ENCODE results near the gene KCNJ18.
"Not testable (repeated sequence)": the region's sequence is repeated elsewhere in the genome, so short reads cannot be mapped to it uniquely, and the experiment has no call there.

The KCNJ18 gene

DNA sequence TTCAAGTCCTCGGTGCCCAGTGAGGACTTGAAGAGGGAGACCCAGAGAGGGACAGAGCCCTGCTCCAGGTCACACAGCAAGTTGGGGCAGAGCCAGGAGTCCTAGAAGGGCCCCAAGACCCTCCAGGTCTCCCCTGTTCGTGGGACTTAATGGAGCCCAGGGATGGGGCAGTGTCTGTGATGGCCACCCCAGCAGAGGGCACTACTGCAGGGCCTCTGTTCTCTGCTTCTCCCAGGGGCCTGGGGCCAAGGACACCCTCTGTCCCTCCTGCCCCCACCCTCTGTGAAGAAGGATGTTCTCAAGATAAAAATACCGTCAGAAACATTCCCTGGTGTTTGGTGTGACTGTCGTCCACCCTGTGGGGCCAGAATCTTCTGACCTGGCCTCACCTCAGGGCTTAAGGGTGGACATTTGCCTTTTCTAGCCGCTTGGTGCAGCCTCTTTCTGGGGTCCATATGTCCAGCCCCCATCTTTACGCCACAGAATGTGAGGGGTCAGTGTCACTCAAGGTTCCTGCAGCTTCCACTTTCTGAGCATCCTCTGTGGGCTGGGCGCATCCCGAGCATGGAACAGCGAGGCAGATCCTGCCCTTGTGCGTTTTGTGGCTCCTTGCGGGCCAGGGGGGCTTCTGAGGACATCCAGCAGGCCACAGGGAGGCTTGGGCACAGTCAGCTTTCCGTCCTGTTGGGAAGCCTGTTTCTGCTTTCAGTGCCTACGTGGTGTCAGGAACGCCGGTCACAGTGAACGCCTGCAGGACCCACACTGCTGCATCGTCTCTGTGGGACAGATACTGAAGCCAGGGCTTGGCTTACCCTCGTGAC lies at the start of gene KCNJ18:
TSS of gene KCNJ18 (plus strand) at position 641 of the 821 bp plus-strand sequence. CDS start 10,264 bp downstream, outside the sequence.
- DNase-seq (ENCODE audit: low read depth in 2 of 2) = not testable (repeated sequence)

DNA sequence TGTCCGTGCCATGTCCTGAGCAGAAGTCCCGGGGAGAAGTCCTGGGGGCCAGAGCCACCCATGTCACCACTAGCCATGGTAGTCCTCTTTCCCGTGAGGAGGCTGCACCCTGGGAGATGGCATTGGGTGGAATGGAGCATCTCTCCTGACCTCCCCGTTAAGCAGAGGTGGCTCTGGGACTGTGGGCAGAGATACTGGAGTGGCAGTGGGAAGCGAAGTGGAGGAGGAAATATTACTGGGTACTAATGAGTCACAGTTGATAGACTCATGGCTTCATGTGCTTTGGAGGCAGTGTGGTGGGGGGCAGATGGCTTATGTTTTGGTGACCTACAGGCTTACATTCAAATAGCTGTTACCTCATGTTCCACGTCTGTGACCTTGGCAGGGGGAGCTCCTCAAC lies 44.2 kb upstream of the KCNJ18 start:
- DNase-seq (ENCODE audit: low read depth in 2 of 2) = not testable (repeated sequence)

- DNase-seq (ENCODE audit: low read depth in 2 of 2) = not testable (repeated sequence)
Measured at GRCh38 chr17:21650043-21650442, 42.3 kb upstream of the KCNJ18 start.

GRCh38 chr17:21652049-21652448 lies 40.3 kb upstream of the KCNJ18 start:
- not testable (repeated sequence) for DNase-seq (ENCODE audit: low read depth in 2 of 2)

GRCh38 chr17:21653211-21653610 lies 39.1 kb upstream of the KCNJ18 start:
- not testable (repeated sequence) for DNase-seq (ENCODE audit: low read depth in 2 of 2)

DNA sequence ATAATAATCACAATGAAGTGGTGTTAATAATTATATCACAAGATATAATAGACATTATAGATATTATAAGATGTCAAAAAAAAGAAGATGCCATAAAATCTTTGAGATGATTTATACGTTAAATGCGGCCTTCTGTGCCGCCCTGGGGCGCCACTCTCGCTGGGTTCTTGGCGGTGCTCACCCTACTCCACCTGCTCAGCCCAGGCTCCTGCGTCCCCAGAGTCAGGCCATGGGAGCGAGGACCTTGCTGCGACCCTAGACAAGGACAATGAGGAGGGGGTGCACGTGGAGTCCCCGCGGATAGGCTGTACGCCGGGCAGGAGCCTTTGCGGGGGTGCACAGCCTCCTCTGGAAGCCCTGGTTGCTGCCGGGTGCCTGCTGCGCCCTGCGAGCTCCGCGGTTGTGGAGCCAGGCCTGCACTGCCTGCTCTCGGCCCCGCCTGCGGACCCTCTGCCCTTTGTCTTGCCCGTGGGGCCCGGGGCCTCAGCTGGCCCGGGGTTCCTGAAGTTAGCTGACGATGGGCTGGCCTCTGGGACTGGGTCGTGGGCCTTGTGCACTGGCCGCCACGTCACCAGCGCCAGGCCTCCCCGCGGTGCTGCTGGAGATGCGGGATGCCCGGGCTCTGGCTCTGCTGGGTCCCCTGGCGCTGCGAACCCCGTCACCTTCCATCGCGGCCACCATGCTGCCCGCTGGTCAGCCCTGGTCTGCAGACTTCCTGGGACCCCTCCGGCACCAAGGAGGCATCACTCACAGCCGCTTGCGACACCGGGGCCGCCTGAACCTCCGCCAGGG lies 35.6 kb upstream of the KCNJ18 start:
- DNase-seq (ENCODE audit: low read depth in 2 of 2) = not testable (repeated sequence)

GRCh38 chr17:21659635-21660034 lies 32.7 kb upstream of the KCNJ18 start:
- DNase-seq (ENCODE audit: low read depth in 2 of 2) = not testable (repeated sequence)

DNA sequence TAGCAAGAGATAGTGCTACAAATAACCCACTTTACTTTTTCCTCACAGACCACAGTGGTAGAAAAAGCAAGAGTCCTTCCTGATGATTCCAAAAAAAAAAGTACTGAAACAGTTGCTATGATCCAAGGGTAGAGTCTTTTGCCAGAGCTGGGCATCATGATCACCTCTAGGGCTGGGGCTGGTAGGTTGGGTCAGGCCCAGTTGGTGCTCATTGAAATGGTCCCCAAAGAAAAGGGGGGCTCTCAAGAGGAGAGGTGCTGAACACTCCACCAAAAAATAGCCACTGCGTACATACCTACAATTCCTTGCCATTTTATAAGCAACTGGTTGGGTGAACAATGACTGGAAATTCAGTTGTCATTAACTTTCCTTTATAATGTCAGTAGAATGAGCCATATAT lies 30.9 kb upstream of the KCNJ18 start:
- DNase-seq (ENCODE audit: low read depth in 2 of 2) = not testable (repeated sequence)

GRCh38 chr17:21663166-21663565 lies 29.2 kb upstream of the KCNJ18 start:
- DNase-seq (ENCODE audit: low read depth in 2 of 2) = not testable (repeated sequence)

- DNase-seq (ENCODE audit: low read depth in 2 of 2) = not testable (repeated sequence)
Measured at GRCh38 chr17:21663614-21664474, 28.5 kb upstream of the KCNJ18 start.

DNA sequence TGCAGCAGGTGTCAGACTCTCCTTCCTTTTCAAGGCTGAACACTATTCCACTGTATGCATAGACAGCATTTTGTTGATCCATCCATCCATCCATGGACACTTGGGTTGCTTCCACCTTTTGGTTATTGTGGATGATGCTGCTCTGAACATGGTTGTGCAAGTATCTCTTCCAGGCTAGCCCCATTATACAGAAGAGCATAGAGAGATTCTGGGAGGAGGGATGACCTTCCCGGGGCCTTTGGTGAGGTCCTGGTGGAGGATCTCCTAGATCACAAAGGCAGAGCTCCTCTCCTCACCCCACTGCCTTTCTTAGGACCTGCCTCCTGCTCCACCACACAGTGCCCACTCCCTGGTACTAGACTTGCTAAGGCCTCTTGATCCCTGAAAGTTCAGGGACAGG lies 27.2 kb upstream of the KCNJ18 start:
- not testable (repeated sequence) for DNase-seq (ENCODE audit: low read depth in 2 of 2)

- DNase-seq (ENCODE audit: low read depth in 2 of 2) = not testable (repeated sequence)
Measured at GRCh38 chr17:21665935-21666493, 26.3 kb upstream of the KCNJ18 start.

DNA sequence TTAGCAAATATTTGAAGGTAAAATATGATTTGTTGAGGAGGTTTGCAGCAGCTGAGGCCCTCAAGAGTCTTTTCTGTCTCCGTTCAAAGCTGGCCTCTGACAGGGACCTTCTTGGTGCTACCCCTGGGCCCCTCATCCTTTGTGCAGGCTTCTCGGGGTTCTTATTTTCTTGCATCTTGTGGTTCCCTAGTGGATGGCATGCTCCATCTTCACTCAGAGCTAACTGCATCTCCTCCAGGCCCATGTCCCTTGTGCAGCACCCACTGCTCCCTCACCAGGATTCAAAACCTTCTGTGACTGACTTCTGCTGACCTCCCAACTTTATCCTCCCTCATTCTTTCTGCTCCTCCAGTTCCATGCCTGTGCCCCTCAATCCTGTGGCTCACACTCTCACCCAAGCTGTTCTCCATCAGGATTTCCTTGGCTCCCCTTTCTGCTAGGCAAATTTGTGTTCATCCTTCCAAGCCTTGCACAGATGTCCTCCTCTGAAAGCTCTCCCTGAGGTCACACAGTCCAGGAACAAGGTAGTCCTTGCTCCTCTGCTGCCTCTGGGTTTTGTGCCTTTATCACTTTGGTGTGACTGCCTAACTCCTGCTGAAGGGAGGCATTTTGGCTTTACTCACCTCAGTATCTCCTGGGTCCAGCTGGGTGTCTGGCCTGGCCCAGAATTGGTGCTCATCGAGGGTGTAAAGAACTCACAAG lies 25.5 kb upstream of the KCNJ18 start:
- not testable (repeated sequence) for DNase-seq (ENCODE audit: low read depth in 2 of 2)

- not testable (repeated sequence) for DNase-seq (ENCODE audit: low read depth in 2 of 2)
Measured at GRCh38 chr17:21667413-21668117, 24.8 kb upstream of the KCNJ18 start.

- DNase-seq (ENCODE audit: low read depth in 2 of 2) = not testable (repeated sequence)
Measured at GRCh38 chr17:21668118-21668488, 24.2 kb upstream of the KCNJ18 start.

DNA sequence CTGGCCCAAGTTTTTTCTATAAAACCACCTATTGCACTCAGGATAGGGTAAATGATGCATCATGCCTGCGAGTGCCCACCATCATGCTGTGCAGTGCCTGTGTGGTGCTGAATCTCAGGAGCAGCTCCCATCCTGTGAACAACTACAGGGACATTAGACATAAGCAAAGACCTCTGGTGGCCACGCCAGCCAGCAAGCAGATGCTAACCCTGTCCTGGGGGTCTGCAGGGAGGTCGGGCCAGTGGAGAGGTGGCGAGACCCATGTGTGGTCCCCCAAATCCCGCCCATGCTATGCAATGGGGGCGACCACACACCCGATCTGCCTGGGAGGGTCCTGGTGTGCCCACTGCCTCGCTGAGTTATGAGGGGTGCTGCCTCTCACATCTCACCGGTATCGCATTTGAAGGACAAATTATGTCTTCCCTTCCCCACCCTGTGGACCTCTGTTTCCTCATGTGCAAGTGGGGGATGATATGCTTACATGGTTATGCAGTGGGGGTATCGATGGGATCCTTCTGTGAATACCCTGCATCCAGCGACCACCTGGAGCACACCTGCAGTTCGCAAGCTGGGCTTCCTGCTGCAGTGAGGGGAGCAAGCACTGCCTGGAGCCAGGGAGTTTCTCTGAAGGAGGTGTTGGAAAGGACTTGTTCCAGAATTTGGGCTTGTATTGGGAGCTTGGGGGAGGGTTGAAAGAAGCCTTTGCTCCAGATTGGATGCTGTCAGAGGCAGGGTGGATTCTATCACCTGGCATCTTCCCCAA lies 23.4 kb upstream of the KCNJ18 start:
- DNase-seq (ENCODE audit: low read depth in 2 of 2) = not testable (repeated sequence)

DNA sequence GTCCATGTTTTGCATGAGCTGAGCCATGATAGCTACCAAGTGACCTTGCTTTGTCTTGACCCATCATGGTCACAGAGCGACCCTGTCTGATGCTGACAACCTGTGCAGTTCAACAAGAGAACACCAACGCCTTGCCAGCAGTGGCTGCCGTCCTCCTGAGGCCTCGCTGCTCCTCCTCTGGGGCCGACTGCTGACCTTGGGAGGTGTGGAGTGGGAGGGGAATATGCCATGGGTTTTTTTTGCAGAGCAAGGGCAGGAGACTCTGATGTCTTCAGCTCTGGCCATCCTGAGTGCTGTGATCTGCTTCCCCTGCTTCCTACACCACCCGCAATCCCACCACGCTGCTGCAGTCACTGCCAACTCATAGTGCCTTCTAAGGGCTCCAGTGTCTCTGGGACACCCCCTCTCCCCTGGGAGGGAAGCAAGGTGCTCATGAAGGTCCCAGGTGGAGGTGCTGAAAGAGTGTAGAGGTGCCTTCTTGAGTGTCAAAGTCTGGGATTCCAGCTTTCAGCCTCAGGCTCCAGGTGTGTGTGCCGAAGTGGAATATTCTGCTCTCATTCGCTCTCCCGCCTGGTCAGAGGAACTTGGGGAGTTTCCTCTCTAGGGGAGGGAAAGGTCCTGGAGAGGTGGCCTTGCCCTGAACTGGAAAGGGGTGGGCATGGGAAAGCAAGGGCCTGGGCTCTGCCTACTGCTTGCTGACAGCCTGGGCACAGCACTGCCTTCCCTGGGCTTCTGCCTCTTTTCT lies 22.5 kb upstream of the KCNJ18 start:
- DNase-seq (ENCODE audit: low read depth in 2 of 2) = not testable (repeated sequence)

DNA sequence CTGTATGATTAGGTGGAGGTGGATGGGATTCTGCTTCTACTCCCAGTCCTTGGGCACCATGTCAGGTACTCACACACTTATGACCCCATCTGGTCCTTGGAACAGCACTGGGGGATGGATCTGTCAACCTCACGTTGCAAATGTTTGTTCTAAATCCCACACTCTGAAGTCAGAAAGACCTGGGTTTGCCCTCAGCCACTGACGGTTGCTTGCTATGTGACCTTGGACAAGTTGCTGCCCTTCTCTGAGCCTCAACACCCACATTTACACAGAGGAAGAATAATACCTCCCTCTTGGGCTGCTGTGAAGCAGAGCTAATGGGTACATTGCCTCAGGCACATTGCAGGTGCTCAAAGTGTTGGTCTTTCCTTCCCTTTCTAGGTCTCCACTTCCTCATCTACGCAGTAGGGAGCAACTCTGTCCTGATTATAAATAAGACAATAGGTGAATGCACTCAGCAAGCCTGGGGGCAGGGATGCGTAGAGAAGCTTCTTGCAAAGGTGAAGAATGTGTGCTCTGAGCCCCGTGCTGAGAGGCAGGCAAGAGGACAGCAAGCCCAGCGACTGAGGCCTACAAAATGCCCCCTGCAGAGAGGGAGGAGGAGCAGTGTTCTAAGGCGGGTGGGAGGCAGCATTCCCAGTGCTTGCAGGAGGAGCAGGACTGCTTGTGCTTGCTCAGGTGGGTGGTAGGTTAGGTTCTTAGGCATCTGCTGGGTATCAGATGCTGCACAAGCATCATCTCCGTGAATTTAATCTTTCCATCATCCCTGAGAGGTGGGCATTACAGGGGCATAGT lies 21.8 kb upstream of the KCNJ18 start:
- DNase-seq (ENCODE audit: low read depth in 2 of 2) = not testable (repeated sequence)

Data from stimulated activated CD4-positive, alpha-beta T cell treated with anti-CD3 and anti-CD28 coated beads, Interleukin-4, amount 100 ng/mL, for 48 hours (primary cell).